Measurements from ENCODE around the gene MACROD2.
"Not testable (repeated sequence)": the region's sequence is repeated elsewhere in the genome, so short reads cannot be mapped to it uniquely, and the experiment has no call there.

Gene MACROD2

GRCh38 chr20:14223806-14224205 is 228.5 kb downstream of the MACROD2 start:
- ATAC-seq (ENCODE audit: low read depth) (no peak), DNase-seq (ENCODE audit: low spot score in 2 of 2) (no peak)
- H3K4me1 Mint-ChIP-seq = no peaks in the 10 kb centered on the region
- no peak overlapping the region for H3K4me3 Mint-ChIP-seq
- H3K27ac Mint-ChIP-seq = no peak overlapping the region
- no peaks in the 10 kb centered on the region for H3K9me3 Mint-ChIP-seq
- H3K36me3 Mint-ChIP-seq = no peaks in the 10 kb centered on the region
- H3K27me3 Mint-ChIP-seq = no peaks in the 10 kb centered on the region

DNA sequence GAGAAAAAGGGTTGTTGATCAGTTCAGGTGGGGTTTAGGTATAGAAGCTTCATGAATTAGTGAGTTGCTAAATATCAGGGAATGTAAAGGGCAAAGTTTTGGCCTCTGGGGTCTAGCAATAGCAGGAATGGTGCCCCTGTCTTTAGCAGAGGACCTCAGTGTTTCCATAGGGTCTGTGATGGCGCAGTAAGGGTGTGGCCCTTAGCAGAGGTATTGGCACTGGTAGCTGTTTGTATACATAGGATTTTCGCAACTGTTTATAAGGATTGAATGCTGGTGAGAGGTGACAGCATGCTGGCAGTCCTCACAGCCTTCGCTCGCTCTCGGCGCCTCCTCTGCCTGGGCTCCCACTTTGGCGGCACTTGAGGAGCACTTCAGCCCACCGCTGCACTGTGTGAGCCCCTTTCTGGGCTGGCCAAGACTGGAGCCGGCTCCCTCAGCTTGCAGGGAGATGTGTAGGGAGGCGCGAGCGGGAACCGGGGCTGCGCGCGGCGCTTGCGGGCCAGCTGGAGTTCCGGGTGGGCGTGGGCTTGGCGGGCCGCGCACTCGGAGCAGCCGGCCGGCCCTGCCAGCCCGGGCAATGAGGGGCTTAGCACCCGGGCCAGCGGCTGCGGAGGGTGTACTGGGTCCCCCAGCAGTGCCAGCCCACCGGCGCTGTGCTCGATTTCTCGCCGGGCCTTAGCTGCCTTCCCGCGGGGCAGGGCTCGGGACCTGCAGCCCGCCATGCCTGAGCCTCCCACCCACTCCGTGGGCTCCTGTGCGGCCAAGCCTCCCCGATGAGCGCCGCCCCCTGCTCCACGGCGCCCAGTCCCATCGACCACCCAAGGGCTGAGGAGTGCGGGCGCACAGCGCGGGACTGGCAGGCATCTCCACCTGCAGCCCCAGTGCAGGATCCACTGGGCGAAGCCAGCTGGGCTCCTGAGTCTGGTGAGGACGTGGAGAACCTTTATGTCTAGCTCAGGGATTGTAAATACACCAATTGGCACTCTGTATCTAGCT is 231.0 kb downstream of the MACROD2 start:
- H3K9me3 Mint-ChIP-seq; DNase-seq (ENCODE audit: low spot score in 2 of 2); H3K4me3 Mint-ChIP-seq; H3K27ac Mint-ChIP-seq; ATAC-seq (ENCODE audit: low read depth); H3K36me3 Mint-ChIP-seq; H3K27me3 Mint-ChIP-seq; H3K4me1 Mint-ChIP-seq: not testable (repeated sequence)

- peaks cover 1% of the 10 kb centered on the region for H3K9me3 Mint-ChIP-seq
- H3K27me3 Mint-ChIP-seq = no peaks in the 10 kb centered on the region
Measured at GRCh38 chr20:14232650-14233049, 237.3 kb downstream of the MACROD2 start.

GRCh38 chr20:14234666-14235295 is 239.5 kb downstream of the MACROD2 start:
- Mint-ChIP-seq H3K9me3 (peaks cover 1% of the 10 kb centered on the region), H3K36me3 (no peaks in the 10 kb centered on the region), H3K4me3 (no peak overlapping the region), H3K27ac (no peak overlapping the region), H3K4me1 (no peaks in the 10 kb centered on the region), H3K27me3 (no peaks in the 10 kb centered on the region)
- ATAC-seq (ENCODE audit: low read depth) (no peak), DNase-seq (ENCODE audit: low spot score in 2 of 2) (no peak)

More at GRCh38 chr20:14232650-14233049, 237.3 kb downstream of the MACROD2 start:
- DNase-seq (ENCODE audit: low spot score in 2 of 2) (no peak), ATAC-seq (ENCODE audit: low read depth) (no peak)
- Mint-ChIP-seq H3K4me1 (no peaks in the 10 kb centered on the region), H3K4me3 (no peak overlapping the region), H3K27ac (no peak overlapping the region), H3K36me3 (no peaks in the 10 kb centered on the region)

- Mint-ChIP-seq H3K4me3 (no peak overlapping the region), H3K27ac (no peak overlapping the region), H3K36me3 (no peaks in the 10 kb centered on the region), H3K4me1 (no peaks in the 10 kb centered on the region), H3K9me3 (peaks cover 1% of the 10 kb centered on the region), H3K27me3 (no peaks in the 10 kb centered on the region)
- ATAC-seq (ENCODE audit: low read depth) (no peak), DNase-seq (ENCODE audit: low spot score in 2 of 2) (no peak)
Measured at GRCh38 chr20:14235355-14235754, 240.0 kb downstream of the MACROD2 start.

DNA sequence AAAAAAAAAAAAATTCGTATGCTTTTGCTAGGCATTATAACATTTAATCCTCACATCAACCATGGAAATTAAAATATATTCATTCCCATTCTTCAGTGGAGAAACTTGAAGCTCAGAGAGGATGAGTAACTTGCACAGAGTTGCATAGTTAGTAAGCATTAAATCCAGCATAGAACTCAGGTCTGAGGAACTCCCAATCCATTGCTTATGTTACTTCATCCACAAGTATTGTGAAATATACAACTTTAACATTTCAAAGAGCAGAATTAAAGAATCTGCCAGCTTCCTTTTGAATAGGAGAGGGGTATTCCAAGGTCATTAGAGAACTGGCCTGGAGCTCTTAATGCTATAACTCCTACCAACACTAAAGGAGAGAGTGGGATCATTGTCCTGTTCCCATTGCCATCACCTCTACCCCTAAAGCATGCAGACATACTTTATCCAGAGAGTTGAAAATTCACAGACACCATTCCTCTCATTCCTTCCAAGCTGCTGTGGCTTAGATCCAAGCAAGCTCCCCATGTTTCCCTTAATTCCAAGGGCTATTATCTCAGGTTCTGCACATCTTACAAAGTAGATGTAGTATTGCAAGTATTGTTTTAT is 250.2 kb downstream of the MACROD2 start:
- Mint-ChIP-seq H3K4me3 (no peak overlapping the region), H3K36me3 (no peaks in the 10 kb centered on the region), H3K9me3 (no peaks in the 10 kb centered on the region), H3K27ac (no peak overlapping the region), H3K4me1 (no peaks in the 10 kb centered on the region), H3K27me3 (no peaks in the 10 kb centered on the region)
- no peak for DNase-seq (ENCODE audit: low spot score in 2 of 2)
- no peak for ATAC-seq (ENCODE audit: low read depth)

GRCh38 chr20:14259689-14260088 is 264.4 kb downstream of the MACROD2 start:
- no peak overlapping the region for H3K4me3 Mint-ChIP-seq
- H3K4me1 Mint-ChIP-seq = no peaks in the 10 kb centered on the region
- DNase-seq (ENCODE audit: low spot score in 2 of 2) (no peak), ATAC-seq (ENCODE audit: low read depth) (no peak)
- H3K9me3 Mint-ChIP-seq = peaks cover 9% of the 10 kb centered on the region
- H3K27me3 Mint-ChIP-seq = no peaks in the 10 kb centered on the region
- H3K36me3 Mint-ChIP-seq = no peaks in the 10 kb centered on the region
- no peak overlapping the region for H3K27ac Mint-ChIP-seq

GRCh38 chr20:14260367-14260766 is 265.1 kb downstream of the MACROD2 start:
- no peak for DNase-seq (ENCODE audit: low spot score in 2 of 2)
- no peaks in the 10 kb centered on the region for H3K36me3 Mint-ChIP-seq
- no peaks in the 10 kb centered on the region for H3K4me1 Mint-ChIP-seq
- H3K27ac Mint-ChIP-seq = no peak overlapping the region
- no peak overlapping the region for H3K4me3 Mint-ChIP-seq
- peaks cover 9% of the 10 kb centered on the region for H3K9me3 Mint-ChIP-seq
- ATAC-seq (ENCODE audit: low read depth) = no peak
- H3K27me3 Mint-ChIP-seq = no peaks in the 10 kb centered on the region

DNA sequence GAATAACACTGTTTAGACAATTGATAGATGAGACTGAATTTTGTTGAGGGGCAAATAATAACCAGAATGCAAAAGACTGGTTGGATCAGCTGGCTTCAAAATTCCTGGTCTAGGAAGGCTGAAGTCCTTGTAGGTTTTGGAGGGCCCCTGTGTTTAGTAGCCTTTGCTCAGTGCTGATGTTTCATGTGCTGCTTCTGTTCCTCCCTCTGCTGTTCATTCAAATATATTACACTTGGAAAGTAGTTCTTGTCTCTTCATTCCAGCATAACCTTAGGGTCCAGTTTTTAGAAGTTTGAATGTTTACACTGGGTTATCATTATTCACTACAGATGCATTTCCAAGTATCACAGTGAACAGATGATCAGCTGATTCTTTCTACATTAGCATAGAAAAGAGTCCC is 269.6 kb downstream of the MACROD2 start:
- H3K36me3 Mint-ChIP-seq = no peaks in the 10 kb centered on the region
- DNase-seq (ENCODE audit: low spot score in 2 of 2) = no peak

GRCh38 chr20:14266246-14266645 is 270.9 kb downstream of the MACROD2 start:
- H3K27me3 Mint-ChIP-seq = no peaks in the 10 kb centered on the region
- H3K9me3 Mint-ChIP-seq = peaks cover 6% of the 10 kb centered on the region
- ATAC-seq (ENCODE audit: low read depth) (no peak), DNase-seq (ENCODE audit: low spot score in 2 of 2) (no peak)
- H3K27ac Mint-ChIP-seq = no peak overlapping the region
- H3K4me3 Mint-ChIP-seq = no peak overlapping the region
- no peaks in the 10 kb centered on the region for H3K36me3 Mint-ChIP-seq
- no peaks in the 10 kb centered on the region for H3K4me1 Mint-ChIP-seq

More for the DNA sequence above, 269.6 kb downstream of the MACROD2 start:
- Mint-ChIP-seq H3K4me1 (no peaks in the 10 kb centered on the region), H3K4me3 (no peak overlapping the region), H3K9me3 (peaks cover 6% of the 10 kb centered on the region), H3K27ac (no peak overlapping the region), H3K27me3 (no peaks in the 10 kb centered on the region)
- ATAC-seq (ENCODE audit: low read depth) = no peak

GRCh38 chr20:14270751-14271150 is 275.4 kb downstream of the MACROD2 start:
- H3K27ac Mint-ChIP-seq; H3K4me3 Mint-ChIP-seq; DNase-seq (ENCODE audit: low spot score in 2 of 2); ATAC-seq (ENCODE audit: low read depth); H3K9me3 Mint-ChIP-seq; H3K4me1 Mint-ChIP-seq; H3K36me3 Mint-ChIP-seq; H3K27me3 Mint-ChIP-seq: not testable (repeated sequence)

GRCh38 chr20:14282140-14282539 is 286.8 kb downstream of the MACROD2 start:
- Mint-ChIP-seq H3K27me3 (no peaks in the 10 kb centered on the region), H3K4me1 (no peaks in the 10 kb centered on the region), H3K9me3 (peaks cover 1% of the 10 kb centered on the region), H3K36me3 (no peaks in the 10 kb centered on the region), H3K4me3 (no peak overlapping the region), H3K27ac (no peak overlapping the region)
- no peak for ATAC-seq (ENCODE audit: low read depth)
- DNase-seq (ENCODE audit: low spot score in 2 of 2) = no peak

GRCh38 chr20:14284443-14284842 is 289.1 kb downstream of the MACROD2 start:
- no peaks in the 10 kb centered on the region for H3K27me3 Mint-ChIP-seq
- H3K4me3 Mint-ChIP-seq = no peak overlapping the region
- ATAC-seq (ENCODE audit: low read depth) = no peak
- peaks cover 1% of the 10 kb centered on the region for H3K9me3 Mint-ChIP-seq
- no peak for DNase-seq (ENCODE audit: low spot score in 2 of 2)
- no peak overlapping the region for H3K27ac Mint-ChIP-seq
- H3K4me1 Mint-ChIP-seq = no peaks in the 10 kb centered on the region
- H3K36me3 Mint-ChIP-seq = no peaks in the 10 kb centered on the region
